Loucy (cell line): Measurements from ENCODE around the gene PCCA.

Experiments used
- H2AFZ ChIP-seq: fragments of 200-600 bp; sonication (generic); 2 replicates; pipeline ENCODE4 v1.6.0; 2016; ENCODE audit warnings: antibody characterized with exemption, mild to moderate bottlenecking, low read length, moderate library complexity
- H3F3A ChIP-seq: fragments of 200-600 bp; 2 replicates; pipeline ENCODE4 v1.6.0; 2016; ENCODE audit warnings: antibody characterized with exemption, low read depth, mild to moderate bottlenecking
- H3K27me3 ChIP-seq: fragments of 200-600 bp; sonication (generic); 2 replicates; pipeline ENCODE4 v1.6.1; 2014; ENCODE audit warnings: low read length, mild to moderate bottlenecking; ENCODE audit not compliant: insufficient read depth, poor library complexity, severe bottlenecking
- H3K36me3 ChIP-seq: fragments of 200-600 bp; sonication (generic); 2 replicates; pipeline ENCODE4 v1.6.1; 2016; ENCODE audit warnings: low read length; ENCODE audit not compliant: insufficient read depth
- H3K4me1 ChIP-seq: fragments of 200-600 bp; sonication (generic); 2 replicates; pipeline ENCODE4 v1.5.1; 2014; ENCODE audit warnings: low read length, mild to moderate bottlenecking; ENCODE audit not compliant: insufficient read depth, poor library complexity, severe bottlenecking
- H3K4me2 ChIP-seq: fragments of 200-600 bp; sonication (generic); 2 replicates; pipeline ENCODE4 v1.6.0; 2014; ENCODE audit warnings: antibody characterized with exemption, low read length, low read depth, mild to moderate bottlenecking; ENCODE audit not compliant: poor library complexity, severe bottlenecking
- H3K4me3 ChIP-seq: fragments of 200-600 bp; sonication (generic); 2 replicates; pipeline ENCODE4 v1.5.1; 2014; ENCODE audit warnings: low read length, mild to moderate bottlenecking, mixed read lengths; ENCODE audit not compliant: poor library complexity, severe bottlenecking
- H3K79me2 ChIP-seq: fragments of 200-600 bp; sonication (generic); 2 replicates; pipeline ENCODE4 v1.6.1; 2014; ENCODE audit warnings: low read length; ENCODE audit not compliant: insufficient read depth
- H3K9ac ChIP-seq: fragments of 200-600 bp; sonication (generic); 2 replicates; pipeline ENCODE4 v1.6.0; 2014; ENCODE audit warnings: mild to moderate bottlenecking, low read depth, low read length, moderate library complexity; ENCODE audit not compliant: poor library complexity, severe bottlenecking
- H3K9me2 ChIP-seq: fragments of 200-600 bp; sonication (generic); replicated peaks from 2 replicates; pipeline ENCODE4 v1.6.1; 2016; ENCODE audit warnings: low read depth, low read length, mixed read lengths
- H3K9me3 ChIP-seq: fragments of 200-600 bp; sonication (generic); 2 replicates; pipeline ENCODE4 v1.6.1; 2014; ENCODE audit warnings: mild to moderate bottlenecking, antibody characterized with exemption, low read length, low read depth; ENCODE audit not compliant: insufficient read depth
- H4K20me1 ChIP-seq: fragments of 200-600 bp; sonication (generic); 2 replicates; pipeline ENCODE4 v1.6.0; 2014; ENCODE audit warnings: antibody characterized with exemption, low read length, mild to moderate bottlenecking; ENCODE audit not compliant: insufficient read depth, poor library complexity, severe bottlenecking
- CTCF ChIP-seq: fragments of 200-600 bp; sonication (generic); conservative IDR thresholded peaks from 2 replicates; pipeline ENCODE4 v1.5.1; 2014; ENCODE audit warnings: mild to moderate bottlenecking, antibody characterized with exemption, low read length
- EZH2phosphoT487 ChIP-seq: fragments of 200-600 bp; IDR thresholded peaks from 2 replicates; pipeline ENCODE4 v1.6.1; 2018; ENCODE audit warnings: antibody characterized with exemption, mild to moderate bottlenecking, moderate library complexity, borderline replicate concordance

PCCA gene

GRCh38 chr13:100517135-100517534, 428.2 kb downstream of the PCCA start:
- no peaks in the 10 kb centered on the region for H3K9me3 ChIP-seq
- no peak overlapping the region for H2AFZ ChIP-seq
- no peaks in the 10 kb centered on the region for H3K27me3 ChIP-seq
- no peak overlapping the region for H3K4me2 ChIP-seq
- no peak overlapping the region for H3K9ac ChIP-seq
- peaks cover 5% of the 10 kb centered on the region; the same call in 1 of the 2 replicates for H3K36me3 ChIP-seq
- H3K79me2 ChIP-seq, result no peaks in the 10 kb centered on the region
- H3K4me1 ChIP-seq, result peaks cover 12% of the 10 kb centered on the region
- no peak overlapping the region for H3K4me3 ChIP-seq
- H4K20me1 ChIP-seq, result peaks cover 13% of the 10 kb centered on the region
- no peaks in the 10 kb centered on the region for H3K9me2 ChIP-seq
- no peaks in the 10 kb centered on the region for H3F3A ChIP-seq
- no peak for TF ChIP-seq CTCF
- no peak for TF ChIP-seq EZH2phosphoT487

- no peaks in the 10 kb centered on the region for H3K9me3 ChIP-seq
- H3K79me2 ChIP-seq, result no peaks in the 10 kb centered on the region
- peaks cover 19% of the 10 kb centered on the region for H4K20me1 ChIP-seq
- H2AFZ ChIP-seq, result no peak overlapping the region
- peaks cover 18% of the 10 kb centered on the region for H3K4me1 ChIP-seq
- no peak for TF ChIP-seq CTCF
- no peak for TF ChIP-seq EZH2phosphoT487
- peaks cover 5% of the 10 kb centered on the region; the same call in 1 of the 2 replicates for H3K36me3 ChIP-seq
- no peak overlapping the region for H3K4me2 ChIP-seq
- H3K9me2 ChIP-seq, result no peaks in the 10 kb centered on the region
- no peaks in the 10 kb centered on the region for H3K27me3 ChIP-seq
- H3K9ac ChIP-seq, result no peak overlapping the region
- no peak overlapping the region for H3K4me3 ChIP-seq
- H3F3A ChIP-seq, result no peaks in the 10 kb centered on the region
These were observed 428.8 kb downstream of the PCCA start for GRCh38 chr13:100517728-100518127.

GRCh38 chr13:100518394-100519062, 429.6 kb downstream of the PCCA start:
- H4K20me1 ChIP-seq, result peaks cover 27% of the 10 kb centered on the region
- H3K4me3 ChIP-seq, result no peak overlapping the region
- H3K4me2 ChIP-seq, result no peak overlapping the region
- H3K36me3 ChIP-seq, result peaks cover 5% of the 10 kb centered on the region; the same call in 1 of the 2 replicates
- no peaks in the 10 kb centered on the region for H3K79me2 ChIP-seq
- no peak for TF ChIP-seq CTCF
- no peak for TF ChIP-seq EZH2phosphoT487
- H3K9me3 ChIP-seq, result no peaks in the 10 kb centered on the region
- no peak overlapping the region for H3K9ac ChIP-seq
- no peaks in the 10 kb centered on the region for H3K27me3 ChIP-seq
- H3F3A ChIP-seq, result no peaks in the 10 kb centered on the region
- no peak overlapping the region for H2AFZ ChIP-seq
- H3K4me1 ChIP-seq, result peaks cover 18% of the 10 kb centered on the region
- no peaks in the 10 kb centered on the region for H3K9me2 ChIP-seq
